Spleen (tissue), 7 donors: ENCODE results near the gene RAB44.

Experiments used
- POLR2A ChIP-seq, 3 donors: fragments of 450-650 bp; IDR thresholded peaks; one replicate each; pipeline ENCODE4 v1.5.1; 2017; ENCODE audit warnings: antibody characterized with exemption in 3 of 3, mild to moderate bottlenecking in 1 of 3
- POLR2AphosphoS5 ChIP-seq, 3 donors: sonication (generic); formaldehyde crosslinking; IDR thresholded peaks; one replicate each; pipeline ENCODE4 v1.5.1; 2017; ENCODE audit warnings: antibody characterized with exemption in 3 of 3
- TF ChIP-seq, protein P1 (sequence below), 11 experiments: fragments of 200-600 bp in 7 of 11; fragments of 450-650 bp in 4 of 11; sonication (generic) in 4 of 11; IDR thresholded peaks in 8 of 11; conservative IDR thresholded peaks in 3 of 11; 1 replicate in 7 of 11; 2 replicates in 4 of 11; pipeline versions ENCODE4 v1.4.0 to v1.8.0; 2016 to 2021; ENCODE audit warnings: antibody characterized with exemption in 11 of 11, inconsistent platforms in 4 of 11, mild to moderate bottlenecking in 1 of 11
- donor health status: DM: no; HTN: no; CAD: no; lungs with moderate emphysema.
- donor health status: DM: no; HTN: no; CAD: no.
- donor health status: DM: no; HTN: no; CAD: no.

DNA sequence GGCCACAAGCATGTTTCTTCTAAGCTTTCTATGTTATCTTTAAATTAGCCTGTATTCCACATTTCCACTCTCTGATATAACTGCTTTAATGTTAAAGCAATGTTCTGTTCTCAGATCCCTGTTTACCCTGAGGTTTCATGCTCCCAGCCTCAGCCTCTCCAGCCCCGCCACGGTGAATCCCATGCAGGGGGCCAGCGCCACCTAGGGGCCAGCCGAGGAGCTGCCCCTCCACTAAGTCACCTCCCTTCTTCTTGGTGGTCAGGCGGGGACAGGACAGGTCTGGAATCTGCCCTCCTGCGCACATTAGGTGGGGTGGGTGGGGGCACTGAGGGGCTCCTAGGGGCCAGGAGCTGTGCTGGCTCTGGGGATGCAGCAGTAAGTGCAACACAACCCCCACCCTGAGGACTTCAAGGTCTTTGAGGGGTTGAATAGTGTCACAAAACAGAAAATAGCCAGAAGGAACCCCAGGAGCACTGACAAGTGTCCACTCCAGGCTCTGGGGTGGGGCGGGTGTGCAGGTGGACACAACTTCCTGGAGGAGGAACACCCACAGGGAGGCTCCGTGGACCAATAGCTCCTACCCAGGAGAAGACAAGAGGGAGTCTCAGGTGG, 61.6 kb downstream of the RAB44 start:
- TF ChIP-seq, protein P1, sequence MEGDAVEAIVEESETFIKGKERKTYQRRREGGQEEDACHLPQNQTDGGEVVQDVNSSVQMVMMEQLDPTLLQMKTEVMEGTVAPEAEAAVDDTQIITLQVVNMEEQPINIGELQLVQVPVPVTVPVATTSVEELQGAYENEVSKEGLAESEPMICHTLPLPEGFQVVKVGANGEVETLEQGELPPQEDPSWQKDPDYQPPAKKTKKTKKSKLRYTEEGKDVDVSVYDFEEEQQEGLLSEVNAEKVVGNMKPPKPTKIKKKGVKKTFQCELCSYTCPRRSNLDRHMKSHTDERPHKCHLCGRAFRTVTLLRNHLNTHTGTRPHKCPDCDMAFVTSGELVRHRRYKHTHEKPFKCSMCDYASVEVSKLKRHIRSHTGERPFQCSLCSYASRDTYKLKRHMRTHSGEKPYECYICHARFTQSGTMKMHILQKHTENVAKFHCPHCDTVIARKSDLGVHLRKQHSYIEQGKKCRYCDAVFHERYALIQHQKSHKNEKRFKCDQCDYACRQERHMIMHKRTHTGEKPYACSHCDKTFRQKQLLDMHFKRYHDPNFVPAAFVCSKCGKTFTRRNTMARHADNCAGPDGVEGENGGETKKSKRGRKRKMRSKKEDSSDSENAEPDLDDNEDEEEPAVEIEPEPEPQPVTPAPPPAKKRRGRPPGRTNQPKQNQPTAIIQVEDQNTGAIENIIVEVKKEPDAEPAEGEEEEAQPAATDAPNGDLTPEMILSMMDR (IDR thresholded peaks at IDR 0.05 in 8 of 11, conservative IDR thresholded peaks at IDR 0.05 in 3 of 11) = peak; percentile 89 to 99 (median 94)
- no peak for TF ChIP-seq POLR2A (IDR thresholded peaks at IDR 0.05)
- peak; percentile 66 to 76 (median 69) for TF ChIP-seq POLR2AphosphoS5 (IDR thresholded peaks at IDR 0.05)
